Measurements from ENCODE around the gene SDHA. TPM values are rescaled to one million over a fixed set of nuclear protein-coding genes. Genes with fewer than 3 reads are reported as not detected.

SDHA gene
- total RNA-seq, 1 donor = 92.6 TPM

DNA sequence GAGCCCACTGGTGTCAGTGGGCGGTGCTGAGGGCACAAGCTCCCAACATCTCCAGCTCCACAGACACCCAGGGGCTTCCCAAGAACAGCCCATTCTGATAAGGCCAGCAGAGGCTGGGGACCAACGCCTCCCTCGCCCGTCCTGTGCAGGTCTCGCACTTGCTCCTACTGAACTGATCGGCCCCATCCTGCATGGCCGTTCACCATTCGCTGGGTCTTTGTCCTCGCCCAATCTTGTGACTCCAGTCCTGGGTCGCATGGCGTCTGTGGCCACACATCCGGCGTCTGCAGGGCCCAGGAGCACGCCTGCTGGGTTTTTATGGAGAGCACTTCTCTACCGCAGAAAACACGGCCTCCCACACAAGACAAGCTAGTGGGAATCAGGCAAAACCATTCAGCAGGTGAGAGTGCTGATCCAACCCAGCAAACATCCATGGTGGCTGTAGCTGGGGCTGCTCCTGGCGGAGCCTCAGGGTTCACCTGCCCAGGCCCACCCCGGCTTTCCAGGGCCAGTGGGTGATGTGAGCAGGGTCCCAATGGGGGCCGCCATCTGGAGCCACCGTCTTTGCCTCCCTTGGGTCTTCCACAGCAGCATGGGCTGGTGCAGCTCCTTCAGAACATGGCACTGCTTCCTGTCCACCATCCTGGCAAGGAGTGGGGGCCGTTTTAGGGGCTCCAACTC lies 19.5 kb upstream of the SDHA start:
- DNase-seq (ENCODE audit: low read depth) = no peak
- TF ChIP-seq, protein P1, sequence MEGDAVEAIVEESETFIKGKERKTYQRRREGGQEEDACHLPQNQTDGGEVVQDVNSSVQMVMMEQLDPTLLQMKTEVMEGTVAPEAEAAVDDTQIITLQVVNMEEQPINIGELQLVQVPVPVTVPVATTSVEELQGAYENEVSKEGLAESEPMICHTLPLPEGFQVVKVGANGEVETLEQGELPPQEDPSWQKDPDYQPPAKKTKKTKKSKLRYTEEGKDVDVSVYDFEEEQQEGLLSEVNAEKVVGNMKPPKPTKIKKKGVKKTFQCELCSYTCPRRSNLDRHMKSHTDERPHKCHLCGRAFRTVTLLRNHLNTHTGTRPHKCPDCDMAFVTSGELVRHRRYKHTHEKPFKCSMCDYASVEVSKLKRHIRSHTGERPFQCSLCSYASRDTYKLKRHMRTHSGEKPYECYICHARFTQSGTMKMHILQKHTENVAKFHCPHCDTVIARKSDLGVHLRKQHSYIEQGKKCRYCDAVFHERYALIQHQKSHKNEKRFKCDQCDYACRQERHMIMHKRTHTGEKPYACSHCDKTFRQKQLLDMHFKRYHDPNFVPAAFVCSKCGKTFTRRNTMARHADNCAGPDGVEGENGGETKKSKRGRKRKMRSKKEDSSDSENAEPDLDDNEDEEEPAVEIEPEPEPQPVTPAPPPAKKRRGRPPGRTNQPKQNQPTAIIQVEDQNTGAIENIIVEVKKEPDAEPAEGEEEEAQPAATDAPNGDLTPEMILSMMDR (IDR thresholded peaks at IDR 0.05; ENCODE audit: insufficient read depth, low read length) = no peak
- no peak overlapping the region for H3K4me3 ChIP-seq (ENCODE audit: low read depth, low read length)

DNA sequence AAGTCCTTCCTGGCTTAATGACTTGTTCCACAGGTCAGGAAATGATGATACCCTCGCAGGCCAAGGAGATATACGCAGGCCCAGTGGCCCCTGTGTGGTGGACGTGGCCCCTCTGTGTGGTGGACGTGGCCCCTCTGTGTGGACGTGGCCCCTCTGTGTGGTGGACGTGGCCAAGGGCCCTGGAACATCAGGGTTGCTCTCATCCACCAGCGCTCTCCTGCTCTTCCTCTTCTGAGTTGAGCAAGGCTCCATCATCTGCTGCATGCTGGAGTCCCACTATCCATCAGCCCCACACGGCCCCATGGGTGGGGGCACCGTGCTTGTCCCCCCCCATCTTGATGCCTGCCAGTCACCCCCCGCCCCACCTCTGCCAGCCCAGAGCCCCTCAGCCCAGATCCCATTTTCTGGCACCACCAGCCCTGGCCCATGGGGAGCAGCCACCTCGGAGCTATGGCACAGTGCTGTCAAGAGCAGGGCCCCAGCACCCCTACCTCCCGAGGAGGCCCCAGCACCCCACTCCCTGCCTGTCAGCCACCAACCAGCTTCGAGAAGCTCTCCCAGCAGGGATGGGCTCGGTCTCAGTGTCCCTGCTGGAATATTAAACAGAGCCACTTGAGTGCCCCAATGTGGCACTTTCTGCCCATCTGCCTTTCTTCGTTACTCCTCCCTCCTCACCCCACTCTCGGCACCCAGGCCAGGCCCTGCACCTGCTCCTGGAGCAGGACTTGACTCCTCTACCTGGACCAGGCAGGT lies 18.7 kb upstream of the SDHA start:
- TF ChIP-seq, protein P1 (IDR thresholded peaks at IDR 0.05; ENCODE audit: insufficient read depth, low read length) = no peak
- no peak for DNase-seq (ENCODE audit: low read depth)
- H3K4me3 ChIP-seq (ENCODE audit: low read depth, low read length) = no peak overlapping the region

DNA sequence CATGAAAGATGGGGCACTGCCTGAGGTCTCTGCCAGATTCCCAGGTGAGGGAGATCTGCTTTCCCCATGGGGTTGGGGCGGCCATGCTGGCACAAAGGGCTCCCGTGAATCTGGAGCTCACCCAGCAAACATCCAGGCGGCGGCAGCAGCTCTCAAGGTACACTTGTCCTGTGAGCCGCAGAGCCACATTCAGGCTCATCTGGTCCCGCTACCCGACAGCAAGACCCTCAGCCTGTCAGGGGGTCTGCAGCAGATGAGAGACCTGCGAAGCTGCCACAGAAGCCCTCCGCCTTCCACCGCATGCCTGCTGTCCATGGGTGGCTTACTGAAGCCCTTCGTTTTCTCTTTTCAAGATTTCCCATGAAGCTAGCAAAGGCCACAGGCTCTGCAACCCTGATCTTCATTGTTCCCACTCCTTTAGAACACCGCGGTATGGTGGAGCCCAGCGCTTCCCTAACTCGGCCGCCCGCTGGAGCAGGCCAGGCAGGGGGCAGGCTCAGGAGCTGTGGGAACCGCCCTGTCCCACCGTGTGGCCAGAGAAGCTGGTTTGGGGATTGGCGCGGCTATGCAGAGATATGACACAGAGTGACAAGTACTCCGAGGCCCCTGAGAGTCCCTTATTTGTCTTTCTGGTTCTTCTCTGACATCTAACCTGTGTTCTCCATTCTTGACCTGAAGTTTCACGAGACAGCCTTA lies 18.0 kb upstream of the SDHA start:
- H3K4me3 ChIP-seq (ENCODE audit: low read depth, low read length) = no peak overlapping the region
- TF ChIP-seq, protein P1 (IDR thresholded peaks at IDR 0.05; ENCODE audit: insufficient read depth, low read length) = no peak
- DNase-seq (ENCODE audit: low read depth) = no peak

DNA sequence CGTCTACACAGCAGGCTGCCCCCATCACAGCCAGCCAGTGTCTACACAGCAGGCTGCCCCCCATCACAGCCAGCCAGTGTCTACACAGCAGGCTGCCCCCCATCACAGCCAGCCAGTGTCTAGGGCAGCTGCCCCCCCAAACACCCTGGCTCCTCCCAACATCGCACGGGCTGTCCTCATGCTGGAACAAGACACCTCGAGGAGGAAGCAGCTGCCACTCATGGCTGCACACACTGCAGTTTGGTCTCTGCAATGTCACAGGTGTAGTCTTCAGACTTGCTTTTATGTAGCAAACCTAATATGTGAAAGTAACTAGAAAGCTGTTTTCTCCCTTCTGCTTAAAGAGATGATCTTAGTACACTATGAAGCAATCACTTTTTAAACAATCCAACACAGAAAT lies 17.1 kb upstream of the SDHA start:
- DNase-seq (ENCODE audit: low read depth) = no peak
- no peak overlapping the region for H3K4me3 ChIP-seq (ENCODE audit: low read depth, low read length)
- TF ChIP-seq, protein P1 (IDR thresholded peaks at IDR 0.05; ENCODE audit: insufficient read depth, low read length) = no peak

GRCh38 chr5:201672-202071 lies 16.4 kb upstream of the SDHA start:
- TF ChIP-seq, protein P1 (IDR thresholded peaks at IDR 0.05; ENCODE audit: insufficient read depth, low read length) = no peak
- H3K4me3 ChIP-seq (ENCODE audit: low read depth, low read length) = no peak overlapping the region
- no peak for DNase-seq (ENCODE audit: low read depth)

- TF ChIP-seq, protein P1 (IDR thresholded peaks at IDR 0.05; ENCODE audit: insufficient read depth, low read length) = no peak
- H3K4me3 ChIP-seq (ENCODE audit: low read depth, low read length) = no peak overlapping the region
- no peak for DNase-seq (ENCODE audit: low read depth)
Observed at GRCh38 chr5:203246-203930, 14.7 kb upstream of the SDHA start.
